ENCODE data around the gene SLC47A1.

- TF ChIP-seq CTCF (conservative IDR thresholded peaks at IDR 0.05; ENCODE audit: low read length) (no peak), EZH2phosphoT487 (IDR thresholded peaks at IDR 0.05; ENCODE audit: borderline replicate concordance) (no peak)
These were observed 6.2 kb downstream of the SLC47A1 start for GRCh38 chr17:19539841-19540311.

Data from Loucy (cell line).